ENCODE data around the gene SSR1.

The SSR1 gene

DNA sequence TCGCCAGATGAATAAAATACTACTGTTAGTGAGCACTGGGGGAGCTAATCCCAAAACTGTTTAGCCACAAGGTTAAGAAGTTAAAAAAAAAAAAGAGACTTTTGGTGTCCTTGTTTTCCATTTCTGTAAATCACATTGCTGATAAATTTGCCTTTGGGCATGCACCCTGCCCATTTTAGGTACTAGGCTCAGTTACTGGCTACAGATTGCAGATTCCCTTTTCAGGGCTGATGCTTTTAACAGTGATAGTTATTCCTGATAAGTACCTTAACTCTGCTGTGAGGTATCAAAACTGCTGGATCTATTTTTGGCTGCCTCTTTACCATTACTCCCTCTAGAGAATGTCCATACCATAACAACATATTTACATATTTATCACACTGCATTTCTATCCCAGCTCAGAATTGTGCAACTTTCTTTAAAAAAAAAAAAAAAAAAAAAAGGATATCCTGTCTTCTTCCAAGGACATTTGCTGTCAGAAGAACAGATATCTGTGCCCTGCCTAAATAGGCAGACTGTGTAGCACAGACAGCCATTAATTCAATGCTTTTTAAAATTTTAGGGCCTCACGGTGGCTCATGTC lies 94.5 kb downstream of the SSR1 start:
- TF ChIP-seq, protein P1, sequence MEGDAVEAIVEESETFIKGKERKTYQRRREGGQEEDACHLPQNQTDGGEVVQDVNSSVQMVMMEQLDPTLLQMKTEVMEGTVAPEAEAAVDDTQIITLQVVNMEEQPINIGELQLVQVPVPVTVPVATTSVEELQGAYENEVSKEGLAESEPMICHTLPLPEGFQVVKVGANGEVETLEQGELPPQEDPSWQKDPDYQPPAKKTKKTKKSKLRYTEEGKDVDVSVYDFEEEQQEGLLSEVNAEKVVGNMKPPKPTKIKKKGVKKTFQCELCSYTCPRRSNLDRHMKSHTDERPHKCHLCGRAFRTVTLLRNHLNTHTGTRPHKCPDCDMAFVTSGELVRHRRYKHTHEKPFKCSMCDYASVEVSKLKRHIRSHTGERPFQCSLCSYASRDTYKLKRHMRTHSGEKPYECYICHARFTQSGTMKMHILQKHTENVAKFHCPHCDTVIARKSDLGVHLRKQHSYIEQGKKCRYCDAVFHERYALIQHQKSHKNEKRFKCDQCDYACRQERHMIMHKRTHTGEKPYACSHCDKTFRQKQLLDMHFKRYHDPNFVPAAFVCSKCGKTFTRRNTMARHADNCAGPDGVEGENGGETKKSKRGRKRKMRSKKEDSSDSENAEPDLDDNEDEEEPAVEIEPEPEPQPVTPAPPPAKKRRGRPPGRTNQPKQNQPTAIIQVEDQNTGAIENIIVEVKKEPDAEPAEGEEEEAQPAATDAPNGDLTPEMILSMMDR (IDR thresholded peaks at IDR 0.05; ENCODE audit: insufficient read depth, low read length, missing control alignments), result no peak
- CTCF ChIA-PET, result interaction anchor here (2.0 to 3.7 kb wide), 3 partner anchors 10 to 26 kb away, joined by 5 to 12 read pairs (median 9); no protein-coding TSS in a partner anchor
- POLR2A ChIA-PET, result interaction anchor here (0.5 kb wide), 1 partner anchor 675 kb away, joined by 3 read pairs; no protein-coding TSS in a partner anchor
- no peak overlapping the region for H3K4me3 ChIP-seq (ENCODE audit: low read depth, low read length)
- DNase-seq (ENCODE audit: low read depth, low spot score), result no peak
